ENCODE measurements around the gene GPR39.

Gene GPR39

DNA sequence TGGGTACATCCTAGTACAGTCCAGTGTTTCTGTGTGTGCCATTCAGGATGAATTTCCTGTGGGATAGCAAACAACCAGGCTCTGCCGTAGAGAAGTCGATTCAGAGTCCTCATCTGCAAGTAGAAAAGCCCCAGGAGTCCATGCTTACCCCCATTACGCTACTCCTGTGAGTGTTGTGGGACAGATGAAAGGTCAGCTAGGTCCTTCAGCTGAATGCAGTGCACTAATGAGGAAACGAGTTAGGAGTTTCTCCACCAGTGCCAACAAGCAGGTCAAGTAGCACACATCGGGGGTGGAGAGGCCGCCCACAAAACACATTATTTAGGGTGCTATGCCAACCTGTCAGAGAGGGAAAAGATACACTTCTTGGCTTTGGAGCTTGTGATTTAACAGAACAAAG is 2.5 kb upstream of the GPR39 start:
- no peak for DNase-seq

- DNase-seq, result no peak
Measured at GRCh38 chr2:132415256-132415914, 1.2 kb upstream of the GPR39 start.

GRCh38 chr2:132415915-132416722 is 486 bp upstream of the GPR39 start:
- peak; percentile 47 for DNase-seq

GRCh38 chr2:132417430-132418035 is 928 bp downstream of the GPR39 start:
- no peak for DNase-seq

- no peak for DNase-seq
Measured at GRCh38 chr2:132419235-132419634, 2.6 kb downstream of the GPR39 start.

DNA sequence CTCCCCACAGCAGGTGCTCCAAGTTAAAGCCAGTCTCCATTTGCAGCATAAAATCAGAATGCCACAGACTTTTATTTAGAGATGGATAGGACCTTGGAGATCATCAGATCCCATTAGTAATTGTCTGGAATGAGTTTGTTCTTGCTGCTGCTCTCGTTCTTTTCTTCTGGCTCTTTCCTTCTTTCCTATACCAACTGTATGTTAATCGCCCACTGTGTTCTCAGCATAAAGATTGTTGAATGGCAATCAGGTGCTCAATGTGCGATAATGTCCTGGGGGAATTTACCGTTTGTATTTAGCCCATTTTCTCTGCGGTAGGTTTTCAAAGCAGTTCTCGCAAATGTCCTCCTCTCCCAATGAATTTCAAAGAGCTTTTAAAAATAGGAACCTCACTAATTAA is 3.3 kb downstream of the GPR39 start:
- DNase-seq, result no peak

- DNase-seq, result no peak
Measured at GRCh38 chr2:132420816-132421805, 4.5 kb downstream of the GPR39 start.

DNA sequence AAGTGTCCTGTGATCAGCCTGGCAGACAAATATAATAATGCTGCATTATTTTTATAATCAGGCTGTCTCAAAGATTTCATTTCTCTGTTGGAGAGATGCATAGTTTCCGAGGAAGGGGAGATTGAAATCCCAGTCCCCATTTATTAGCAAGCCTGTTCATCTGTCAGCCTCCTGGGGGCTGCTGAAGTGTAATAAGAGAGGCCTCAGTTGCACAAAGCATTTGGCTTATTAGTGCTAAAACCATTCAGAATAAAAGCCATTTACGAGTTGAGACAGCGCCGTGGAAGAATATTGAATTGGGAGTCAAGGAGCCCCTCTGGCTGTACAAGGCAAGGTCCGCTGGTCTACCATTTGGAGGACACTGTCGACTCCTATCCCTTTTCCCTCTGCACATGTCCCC is 6.1 kb downstream of the GPR39 start:
- no peak for DNase-seq

DNA sequence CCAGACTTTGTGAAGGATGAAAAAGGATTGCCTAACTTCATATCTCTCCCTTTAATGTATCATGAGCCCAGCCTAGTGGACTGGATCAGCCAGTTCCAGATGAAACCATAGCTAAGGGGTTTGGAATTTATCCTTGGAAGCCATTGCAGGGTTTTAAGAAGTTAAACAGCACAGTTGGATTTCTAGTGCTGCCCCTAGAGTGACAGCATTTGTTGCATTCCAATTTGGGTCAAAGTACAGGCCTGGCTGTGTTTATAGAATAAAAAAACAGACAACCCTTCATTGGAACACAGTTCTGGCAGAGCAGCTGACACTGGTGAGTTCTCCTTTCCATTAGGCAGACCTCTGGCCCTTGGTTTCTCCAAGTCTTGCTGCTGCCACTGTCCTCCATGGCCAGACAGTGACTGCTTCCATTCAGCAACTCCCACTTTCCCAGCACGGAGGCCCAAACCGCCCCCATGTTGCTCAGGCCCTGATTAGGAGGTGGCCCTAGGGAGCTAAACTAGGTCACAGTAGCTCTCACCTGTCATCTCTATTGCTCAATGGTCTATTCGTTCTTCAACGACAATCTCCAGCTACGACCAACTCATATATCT is 8.0 kb downstream of the GPR39 start:
- DNase-seq, result peak; percentile 9

GRCh38 chr2:132426033-132426432 is 9.4 kb downstream of the GPR39 start:
- no peak for DNase-seq

GRCh38 chr2:132426656-132427055 is 10.1 kb downstream of the GPR39 start:
- DNase-seq, result no peak

GRCh38 chr2:132429351-132429750 is 12.7 kb downstream of the GPR39 start:
- no peak for DNase-seq

DNA sequence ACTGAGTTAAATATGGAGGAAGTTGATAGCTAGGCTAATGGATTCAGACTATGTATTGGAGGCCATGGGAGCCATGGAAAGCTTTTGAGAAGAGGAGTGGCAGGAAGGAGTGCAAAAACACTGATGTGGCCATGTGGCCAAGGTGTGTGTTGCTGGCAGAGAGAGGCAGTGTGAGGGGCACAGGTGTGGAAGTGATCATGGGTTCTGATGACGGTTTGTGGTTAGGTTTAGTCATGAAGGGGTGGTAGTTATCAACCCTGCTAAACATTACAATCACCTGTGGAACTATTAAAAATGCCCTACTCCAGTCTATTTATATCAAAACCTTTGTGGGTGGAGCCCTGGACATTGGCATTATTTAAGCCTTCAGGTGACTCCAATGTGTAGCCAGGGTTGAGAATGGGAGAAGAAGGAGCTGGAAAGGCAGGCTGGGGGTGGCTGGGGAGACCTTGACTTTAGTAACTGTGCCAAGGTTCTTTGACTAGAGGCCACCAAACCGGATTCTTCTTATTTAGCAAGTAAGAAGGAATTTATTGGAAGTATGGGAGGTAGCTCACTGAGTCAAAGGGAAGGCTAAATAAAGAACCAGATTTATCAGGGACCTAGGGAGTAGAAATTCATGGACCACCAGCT is 13.5 kb downstream of the GPR39 start:
- DNase-seq, result no peak

- no peak for DNase-seq
Measured at GRCh38 chr2:132430895-132431294, 14.3 kb downstream of the GPR39 start.

DNA sequence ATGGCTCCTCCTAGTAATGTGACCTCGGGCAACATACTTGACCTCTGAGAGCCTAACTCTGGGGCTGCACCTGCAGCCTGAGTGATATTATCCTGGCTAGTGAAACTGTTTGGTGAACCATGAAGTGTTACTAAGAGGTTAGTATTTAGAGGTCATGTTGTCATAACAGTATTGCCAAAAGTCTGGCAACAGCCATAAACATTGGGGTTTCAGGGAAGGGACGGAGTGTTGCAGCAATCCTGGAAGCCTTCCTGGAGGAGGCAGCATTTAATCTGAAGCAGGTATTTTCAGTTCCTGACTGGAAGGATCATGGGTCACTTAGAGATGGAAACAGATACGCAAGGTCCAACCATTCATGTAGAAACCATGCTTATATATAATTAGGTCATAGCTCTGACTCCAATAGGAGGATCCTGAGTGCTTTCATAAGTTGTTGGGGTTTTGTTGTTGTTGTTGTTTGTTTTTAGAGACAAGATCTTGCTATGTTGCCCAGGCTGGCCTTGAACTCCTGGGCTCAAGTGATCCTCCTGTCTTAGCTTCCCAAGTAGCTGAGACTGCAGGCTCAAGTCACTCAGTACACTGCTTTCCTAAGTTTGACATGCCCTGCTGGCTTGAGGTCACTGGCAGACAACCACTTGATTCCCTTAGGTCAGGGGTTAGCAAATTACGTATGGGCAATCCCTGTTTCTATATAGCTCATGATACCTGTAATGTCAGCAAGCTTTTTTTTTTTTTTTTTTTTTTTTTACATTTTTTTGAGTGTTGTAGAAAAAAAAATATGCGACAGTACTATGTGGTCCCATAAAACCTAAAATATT is 21.5 kb downstream of the GPR39 start:
- no peak for DNase-seq

DNA sequence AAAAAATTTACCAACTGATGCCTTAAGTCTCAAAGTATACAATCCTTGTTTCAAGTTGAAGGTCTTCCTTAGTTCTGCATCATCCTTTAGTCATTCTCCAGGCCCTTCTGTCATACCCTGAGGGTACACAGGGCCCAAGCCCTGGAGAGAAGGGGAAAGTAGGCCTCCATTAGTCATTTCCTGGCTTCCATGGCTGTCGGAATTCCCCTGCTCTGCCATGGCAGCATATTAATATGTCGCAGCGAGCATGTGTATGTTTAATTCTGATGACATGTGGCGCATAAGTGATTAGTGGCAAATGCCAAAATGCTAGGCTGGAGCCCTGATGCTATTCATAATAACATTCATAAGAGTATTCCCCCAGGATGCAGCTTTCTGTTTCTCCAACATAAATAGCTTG is 22.1 kb downstream of the GPR39 start:
- DNase-seq, result no peak

DNA sequence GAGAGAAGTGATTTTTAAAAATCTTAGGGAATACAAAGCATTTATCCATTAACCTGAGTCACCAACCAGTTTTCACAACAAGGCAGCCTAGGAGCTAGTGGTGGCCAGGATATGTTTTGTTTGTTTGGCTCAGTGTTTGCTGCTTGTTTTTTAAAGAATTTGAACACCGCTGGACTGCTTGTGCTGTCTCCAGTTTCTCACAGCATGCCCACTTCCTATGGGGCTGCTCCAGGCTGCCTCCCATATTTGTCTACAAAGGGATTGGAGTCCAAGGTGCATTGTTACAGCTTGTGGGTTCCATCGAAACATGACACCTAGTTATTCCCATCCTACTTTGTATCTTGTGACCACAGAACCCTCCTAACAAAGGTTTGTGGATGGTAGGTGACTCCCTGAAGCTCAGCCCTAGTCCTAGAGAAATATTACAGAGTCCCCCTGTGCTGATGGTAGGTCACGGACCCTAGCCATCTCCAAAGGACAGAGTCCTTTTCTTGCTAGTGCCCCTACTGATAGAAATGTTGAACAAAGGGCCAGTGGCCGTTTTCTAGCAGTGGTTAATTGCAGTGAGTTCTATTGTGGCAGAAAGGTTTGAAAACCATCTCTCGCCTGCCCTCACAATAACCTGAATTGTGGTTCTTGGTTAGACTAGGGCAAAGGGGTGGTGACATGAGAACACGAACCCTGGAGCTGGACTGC is 23.2 kb downstream of the GPR39 start:
- DNase-seq, result no peak

DNA sequence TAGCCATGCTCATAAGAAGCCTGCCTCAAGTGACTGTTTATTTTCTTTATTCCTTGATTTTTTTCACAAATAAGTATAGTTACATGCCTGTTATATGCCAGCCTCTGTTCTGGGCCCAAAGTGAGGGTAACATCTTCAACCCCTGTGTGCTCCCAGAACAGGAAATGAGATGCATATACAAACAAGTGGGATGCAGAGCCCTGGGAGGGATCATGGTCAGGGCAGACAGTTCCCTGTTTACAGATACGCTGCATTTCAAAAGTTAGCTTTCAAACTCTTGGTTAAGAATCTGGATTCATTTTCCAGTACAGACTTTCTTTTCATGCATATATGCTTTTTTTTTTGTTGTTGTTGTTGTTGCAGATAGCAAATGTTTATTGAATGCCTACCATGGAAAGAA is 24.4 kb downstream of the GPR39 start:
- DNase-seq, result no peak

- DNase-seq, result no peak
Measured at GRCh38 chr2:132442278-132442677, 25.7 kb downstream of the GPR39 start.

- DNase-seq, result no peak
Measured at GRCh38 chr2:132443106-132443505, 26.5 kb downstream of the GPR39 start.

Data from midbrain (tissue), 1 donor.